ENCODE results near the gene HSP90AB1.

HSP90AB1 gene

GRCh38 chr6:44269921-44270525 lies 23.1 kb downstream of the HSP90AB1 start, which contains the start of gene TMEM151B:
TMEM151B (plus strand) TSS chr6:44270450; CDS start chr6:44270743, 293 bp downstream.
- DNase-seq = peak; percentile 63

- DNase-seq = peak; percentile 87
Observed at GRCh38 chr6:44270526-44271405, 23.9 kb downstream of the HSP90AB1 start.

GRCh38 chr6:44271406-44271723 lies 24.5 kb downstream of the HSP90AB1 start:
- DNase-seq = no peak

GRCh38 chr6:44271914-44272313 lies 25.0 kb downstream of the HSP90AB1 start:
- no peak for DNase-seq

GRCh38 chr6:44272529-44272928 lies 25.6 kb downstream of the HSP90AB1 start:
- no peak for DNase-seq

GRCh38 chr6:44272999-44273566 lies 26.2 kb downstream of the HSP90AB1 start:
- DNase-seq = no peak

GRCh38 chr6:44273617-44274016 lies 26.7 kb downstream of the HSP90AB1 start:
- DNase-seq = no peak

- no peak for DNase-seq
Observed at GRCh38 chr6:44275271-44275748, 28.4 kb downstream of the HSP90AB1 start.

- no peak for DNase-seq
Observed at GRCh38 chr6:44275749-44276648, 29.1 kb downstream of the HSP90AB1 start.

- DNase-seq = no peak
Observed at GRCh38 chr6:44276667-44277640, 30.1 kb downstream of the HSP90AB1 start.

GRCh38 chr6:44277763-44278162 lies 30.9 kb downstream of the HSP90AB1 start:
- DNase-seq = no peak

- DNase-seq = no peak
Observed at GRCh38 chr6:44278315-44278714, 31.4 kb downstream of the HSP90AB1 start.

- no peak for DNase-seq
Observed at GRCh38 chr6:44278774-44279697, 32.1 kb downstream of the HSP90AB1 start.

GRCh38 chr6:44284121-44284520 lies 37.2 kb downstream of the HSP90AB1 start:
- DNase-seq = no peak

- DNase-seq = no peak
Observed at GRCh38 chr6:44284867-44285266, 38.0 kb downstream of the HSP90AB1 start.

GRCh38 chr6:44285552-44286284 lies 38.8 kb downstream of the HSP90AB1 start:
- DNase-seq = no peak

- DNase-seq = no peak
Observed at GRCh38 chr6:44286285-44286565, 39.3 kb downstream of the HSP90AB1 start.

- no peak for DNase-seq
Observed at GRCh38 chr6:44286747-44287146, 39.8 kb downstream of the HSP90AB1 start.

GRCh38 chr6:44289726-44290260 lies 42.9 kb downstream of the HSP90AB1 start:
- DNase-seq = peak; percentile 69

GRCh38 chr6:44291841-44292240 lies 44.9 kb downstream of the HSP90AB1 start:
- DNase-seq = peak; percentile 33
